HCT116 (cell line): ENCODE results near the gene NSMCE1. TPM values are rescaled to one million over a fixed set of nuclear protein-coding genes. Genes with fewer than 3 reads are reported as not detected.

Experiments
- ATAC-seq: fragments of 200-7000 bp; cut with Tn5 transposase; 2 replicates; pipeline ENCODE4 v1.9.1; 2020; ENCODE audit warnings: mild to moderate bottlenecking, moderate library complexity
- BruUV-seq: library from RNA; stranded (reverse); fragments of 400-500 nt; replicated peaks from 2 replicates; lab custom pipeline; 2021; lab: Mats Ljungman, UMichigan
- CTCF ChIA-PET: fragments of 300-600 bp; sonication (Branson Sonifier 250); formaldehyde crosslinking; loops from one replicate; lab custom pipeline; 2021; ENCODE audit warnings: antibody characterized with exemption; lab: Charles Lee
- POLR2A ChIA-PET: fragments of 300-600, 350-600 bp; sonication (Branson Sonifier 250); formaldehyde crosslinking; loops from one replicate; lab custom pipeline; 2021; ENCODE audit warnings: antibody characterized with exemption; lab: Charles Lee
- RAD21 ChIA-PET, 2 experiments: fragments of 300-600 bp; sonication (Branson Sonifier 250); formaldehyde crosslinking; loops; one replicate each; lab custom pipeline; 2023; ENCODE audit warnings: low total read pairs in 2 of 2; ENCODE audit not compliant: uncharacterized antibody in 2 of 2, unreplicated experiment in 2 of 2, low non-redundant PET in 1 of 2; lab: Charles Lee
- DNase-seq: peaks from one replicate; pipeline ENCODE4 v3.0.0-alpha.2; 2010; ENCODE audit warnings: low read depth, low spot score
- H2AFZ ChIP-seq: fragments of 200-600 bp; shearing (Covaris generic), sonication (generic); 2 replicates; pipeline ENCODE4 v1.6.1; 2017; ENCODE audit warnings: low read depth, mixed run types, mixed read lengths, antibody characterized with exemption, low read length; ENCODE audit not compliant: poor library complexity, severe bottlenecking
- H3K27ac ChIP-seq: 2 replicates; pipeline ENCODE4 v1.5.1; 2012; ENCODE audit warnings: low read depth, low read length
- H3K27me3 ChIP-seq: fragments of 200-600 bp; sonication (generic); 2 replicates; pipeline ENCODE4 v1.6.1; 2016; ENCODE audit warnings: mixed run types, low read length, mixed read lengths; ENCODE audit not compliant: insufficient read depth
- H3K36me3 ChIP-seq, 2 experiments: fragments of 200-500 bp in 1 of 2; fragments of 200-600 bp in 1 of 2; sonication (Bioruptor generic) in 1 of 2; sonication (generic) in 1 of 2; 2 replicates each; pipeline versions ENCODE4 v1.5.1 to v1.6.1; 2014 to 2016; ENCODE audit warnings: low read length in 2 of 2, inconsistent platforms in 1 of 2, mixed read lengths in 1 of 2, mixed run types in 1 of 2; ENCODE audit not compliant: insufficient read depth in 2 of 2, control insufficient read depth in 1 of 2
- H3K4me1 ChIP-seq, 2 experiments: fragments of 200-600 bp in 1 of 2; sonication (generic) in 1 of 2; 2 replicates each; pipeline versions ENCODE4 v1.5.1 to v1.6.1; 2012 to 2017; ENCODE audit warnings: low read length in 2 of 2, inconsistent platforms in 1 of 2, mild to moderate bottlenecking in 1 of 2, mixed read lengths in 1 of 2, mixed run types in 1 of 2, moderate library complexity in 1 of 2; ENCODE audit not compliant: insufficient read depth in 2 of 2, control insufficient read depth in 1 of 2
- H3K4me2 ChIP-seq: fragments of 200-600 bp; sonication (generic); 2 replicates; pipeline ENCODE4 v1.6.1; 2017; ENCODE audit warnings: mixed run types, low read length, mixed read lengths
- H3K4me3 ChIP-seq, 2 experiments: fragments of 200-600 bp in 1 of 2; sonication (generic) in 1 of 2; replicated peaks in 1 of 2; 2 replicates each; pipeline ENCODE4 v1.5.1; 2011 to 2016; ENCODE audit warnings: low read length in 2 of 2, control low read depth in 1 of 2, low read depth in 1 of 2, mild to moderate bottlenecking in 1 of 2, mixed read lengths in 1 of 2, mixed run types in 1 of 2
- H3K79me2 ChIP-seq: fragments of 200-600 bp; sonication (generic); 2 replicates; pipeline ENCODE4 v1.6.1; 2017; ENCODE audit warnings: mild to moderate bottlenecking, mixed run types, low read length, moderate library complexity, mixed read lengths; ENCODE audit not compliant: insufficient read depth
- H3K9ac ChIP-seq: fragments of 200-600 bp; sonication (generic); 2 replicates; pipeline ENCODE4 v1.6.1; 2016; ENCODE audit warnings: low read length, mixed read lengths
- H3K9me2 ChIP-seq: fragments of 200-600 bp; sonication (generic), shearing (Covaris generic); 2 replicates; pipeline ENCODE4 v1.6.1; 2017; ENCODE audit warnings: mixed run types, mild to moderate bottlenecking, moderate library complexity; ENCODE audit not compliant: insufficient read depth
- H3K9me3 ChIP-seq, 2 experiments: fragments of 200-500 bp in 1 of 2; fragments of 200-600 bp in 1 of 2; sonication (Bioruptor generic) in 1 of 2; sonication (generic) in 1 of 2; 2 replicates each; pipeline ENCODE4 v1.6.1; 2014 to 2017; ENCODE audit warnings: low read length in 2 of 2, mixed read lengths in 2 of 2, inconsistent platforms in 1 of 2, low read depth in 1 of 2, mild to moderate bottlenecking in 1 of 2, mixed run types in 1 of 2, moderate library complexity in 1 of 2; ENCODE audit not compliant: control insufficient read depth in 1 of 2, insufficient read depth in 1 of 2
- H4K20me1 ChIP-seq: fragments of 200-600 bp; sonication (generic), shearing (Covaris generic); 2 replicates; pipeline ENCODE4 v1.6.1; 2017; ENCODE audit warnings: mixed run types, mild to moderate bottlenecking, moderate library complexity; ENCODE audit not compliant: insufficient read depth
- CTCF ChIP-seq, 3 experiments: fragments of 200-600 bp in 1 of 3; sonication (generic) in 1 of 3; IDR thresholded peaks in 2 of 3; conservative IDR thresholded peaks in 1 of 3; 2 replicates each; pipeline ENCODE4 v1.5.1; 2012 to 2017; ENCODE audit warnings: low read depth in 2 of 3, low read length in 2 of 3, antibody characterized with exemption in 1 of 3, borderline replicate concordance in 1 of 3, control low read depth in 1 of 3, mild to moderate bottlenecking in 1 of 3, mixed read lengths in 1 of 3, mixed run types in 1 of 3, moderate library complexity in 1 of 3; ENCODE audit not compliant: insufficient read depth in 1 of 3
- EGR1 ChIP-seq: IDR thresholded peaks from 2 replicates; pipeline ENCODE4 v1.6.1; 2012; ENCODE audit warnings: low read depth
- ELF1 ChIP-seq: IDR thresholded peaks from 2 replicates; pipeline ENCODE4 v1.6.1; 2012; ENCODE audit warnings: low read depth, borderline replicate concordance
- FOSL1 ChIP-seq: IDR thresholded peaks from 2 replicates; pipeline ENCODE4 v1.6.1; 2012; ENCODE audit warnings: low read depth
- MAX ChIP-seq: IDR thresholded peaks from 2 replicates; pipeline ENCODE4 v1.6.1; 2012
- RAD21 ChIP-seq: IDR thresholded peaks from 2 replicates; pipeline ENCODE4 v1.6.1; 2012; ENCODE audit warnings: low read depth, mild to moderate bottlenecking
- SIN3A ChIP-seq: IDR thresholded peaks from 2 replicates; pipeline ENCODE4 v1.6.1; 2012; ENCODE audit warnings: low read depth
- SP1 ChIP-seq: IDR thresholded peaks from 2 replicates; pipeline ENCODE4 v1.6.1; 2012; ENCODE audit warnings: low read depth
- SRF ChIP-seq: IDR thresholded peaks from 2 replicates; pipeline ENCODE4 v1.6.1; 2012; ENCODE audit warnings: low read depth
- YY1 ChIP-seq: IDR thresholded peaks from 2 replicates; pipeline ENCODE4 v1.6.1; 2011; ENCODE audit warnings: low read length, low read depth, moderate library complexity, mild to moderate bottlenecking; ENCODE audit not compliant: insufficient replicate concordance; ENCODE audit errors: extremely low read depth
- ZBTB33 ChIP-seq: IDR thresholded peaks from 2 replicates; pipeline ENCODE4 v1.6.1; 2011; ENCODE audit warnings: mild to moderate bottlenecking, low read length, moderate library complexity; ENCODE audit not compliant: insufficient replicate concordance; ENCODE audit errors: extremely low read depth
- ZFX ChIP-seq: fragments of 450-650 bp; IDR thresholded peaks from 2 replicates; pipeline ENCODE4 v1.6.1; 2017
- ZNF274 ChIP-seq: fragments of 200-500 bp; sonication (Bioruptor generic); IDR thresholded peaks from 2 replicates; pipeline ENCODE4 v1.6.1; 2014; ENCODE audit warnings: mild to moderate bottlenecking, low read depth, low read length, inconsistent platforms
- intact Hi-C: fragments of 100-400 bp; cut with micrococcal nuclease; formaldehyde crosslinking; loops from 2 replicates; pipeline ENCODE4 v1.10.0; 2022
- total RNA-seq: library from RNA; stranded (reverse); gene quantifications from one replicate; pipeline ENCODE4 v1.2.1, GENCODE V29; 2021; ENCODE audit not compliant: unreplicated experiment

Gene NSMCE1
- total RNA-seq, 1 experiment from 2014 or later, result 85.6 TPM

- ChIA-PET POLR2A (no interaction called here), RAD21 (no interaction called here), CTCF (no interaction called here)
- no peak overlapping the region for H3K4me3 ChIP-seq
- no peak for ATAC-seq
- H3K4me1 ChIP-seq, result no peaks in the 10 kb centered on the region
- no peak for DNase-seq
- no TSS peak for BruUV-seq
- H3K79me2 ChIP-seq, result no peaks in the 10 kb centered on the region
- H3K9ac ChIP-seq, result no peak overlapping the region
- H4K20me1 ChIP-seq, result no peaks in the 10 kb centered on the region
- H3K36me3 ChIP-seq, result no peaks in the 10 kb centered on the region
- no peaks in the 10 kb centered on the region for H3K27me3 ChIP-seq
- H3K9me2 ChIP-seq, result no peaks in the 10 kb centered on the region
- H2AFZ ChIP-seq, result no peak overlapping the region
- no peak overlapping the region for H3K27ac ChIP-seq
- H3K4me2 ChIP-seq, result no peak overlapping the region
- TF ChIP-seq YY1, result no peak
- no peak for TF ChIP-seq SRF
- no peak for TF ChIP-seq ELF1
- no peak for TF ChIP-seq RAD21
- no peak for TF ChIP-seq FOSL1
- TF ChIP-seq ZNF274, result no peak
- no peak for TF ChIP-seq SP1
- TF ChIP-seq SIN3A, result no peak
- TF ChIP-seq ZFX, result no peak
- no peak for TF ChIP-seq ZBTB33
- TF ChIP-seq EGR1, result no peak
- no peak for TF ChIP-seq CTCF (IDR thresholded peaks at IDR 0.05 in 2 of 3, conservative IDR thresholded peaks at IDR 0.05 in 1 of 3; ENCODE audit: borderline replicate concordance in 1 of 3, insufficient read depth in 1 of 3, low read depth in 2 of 3, low read length in 2 of 3)
- no peak for TF ChIP-seq MAX
- intact Hi-C loops, result no loop called here
- H3K9me3 ChIP-seq, result no peaks in the 10 kb centered on the region
Measured at GRCh38 chr16:27215660-27216059, 52.9 kb downstream of the NSMCE1 start.
